Measurements from ENCODE around the gene ARPC2.
"Not testable (repeated sequence)": the region's sequence is repeated elsewhere in the genome, so short reads cannot be mapped to it uniquely, and the experiment has no call there.

The ARPC2 gene

DNA sequence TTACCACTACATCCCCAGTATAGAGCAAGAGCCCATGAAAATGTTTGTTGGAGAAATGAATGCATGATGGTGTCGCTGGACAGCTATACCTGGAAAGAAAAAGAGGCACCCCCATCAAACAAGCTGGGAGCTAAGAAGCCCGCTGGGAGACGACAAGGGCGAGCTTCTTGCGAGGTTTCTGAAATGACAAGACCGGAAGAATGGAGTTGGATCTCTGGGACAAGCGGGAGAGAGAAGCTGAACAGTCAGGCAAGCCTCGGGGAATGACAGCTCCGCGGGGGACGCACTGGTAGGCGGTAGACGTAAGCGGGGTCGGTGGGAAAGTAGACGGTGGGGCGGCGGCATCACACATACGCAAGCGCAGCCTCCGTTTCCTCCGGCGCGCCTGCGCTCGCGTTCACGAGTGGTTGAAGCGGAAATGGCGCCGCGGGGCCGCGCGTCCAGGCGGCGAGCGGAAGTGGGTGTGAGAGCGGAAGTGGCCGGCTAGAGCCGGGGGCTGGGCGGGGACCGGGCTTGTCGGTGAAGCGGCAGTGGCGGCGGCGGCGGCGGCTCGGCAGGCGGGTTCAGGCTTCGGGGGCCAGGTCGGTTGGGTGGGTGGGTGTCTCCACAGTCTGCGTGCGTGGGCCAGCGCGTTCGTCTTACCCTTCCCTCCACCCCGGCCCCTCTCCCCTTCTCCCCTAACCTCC lies at the start of gene ARPC2:
Gene ARPC2, plus strand, starts transcription at position 516 of the 686 bp plus-strand sequence. CDS start 282 bp downstream, outside the sequence.
- peak; percentile 90 for DNase-seq

DNA sequence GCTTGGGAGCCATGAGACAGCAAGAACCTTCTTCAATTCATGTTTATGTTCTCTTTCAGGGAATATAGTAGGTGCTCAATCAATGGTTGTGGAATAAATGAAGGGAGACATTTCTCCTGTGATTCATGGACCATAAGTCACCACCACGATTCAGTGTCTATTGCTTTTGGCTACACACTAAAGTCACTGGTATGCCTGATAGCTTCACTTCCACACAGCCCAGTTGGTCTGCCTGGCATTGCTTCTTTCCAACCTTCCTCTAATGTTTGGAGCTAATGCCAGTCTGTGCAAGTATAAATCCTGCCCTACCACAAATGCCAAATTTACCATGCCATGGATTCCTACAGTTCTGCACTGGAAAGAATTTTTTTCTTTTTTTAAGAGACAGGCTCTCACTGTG lies 49.0 kb upstream of the ARPC2 start:
- DNase-seq = no peak

DNA sequence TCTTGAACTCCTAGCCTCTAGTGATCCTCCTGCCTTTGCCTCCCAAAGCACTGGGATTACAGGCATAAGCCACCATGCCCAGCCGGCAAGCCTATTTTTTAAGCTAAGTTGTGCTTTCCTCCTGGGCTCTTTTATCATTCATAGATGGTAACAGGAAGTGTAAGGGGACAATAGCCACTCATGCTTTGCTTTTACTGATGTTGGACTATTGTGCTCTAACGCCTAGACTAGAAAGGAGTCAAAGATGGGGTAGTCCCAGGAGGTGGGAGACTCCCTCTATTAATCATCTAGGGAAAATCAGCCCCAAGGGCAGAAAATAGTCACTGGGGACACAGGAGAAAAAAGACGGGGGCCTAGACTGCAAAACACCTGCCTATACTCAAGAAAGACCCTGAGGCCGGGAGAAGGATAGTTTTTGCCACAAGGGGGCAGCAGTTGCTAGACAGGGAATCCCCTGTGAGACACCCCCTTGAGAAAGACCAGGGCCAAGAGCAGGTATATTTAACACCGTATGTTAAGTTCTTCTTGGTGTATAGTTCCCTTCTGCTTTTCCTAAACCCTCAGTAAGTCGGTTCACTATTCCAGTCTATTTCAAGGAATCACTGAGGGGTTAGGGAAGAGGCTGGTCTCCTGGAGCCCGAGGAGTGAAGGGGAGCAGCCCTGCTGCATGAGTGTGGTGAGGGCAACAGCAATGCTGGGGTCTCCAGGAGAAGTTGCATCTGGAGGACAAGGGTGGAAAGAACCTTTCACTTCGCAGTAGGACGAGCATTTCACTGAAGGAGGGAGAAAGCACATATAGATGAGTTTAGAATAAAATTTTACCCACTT lies 48.1 kb upstream of the ARPC2 start:
- DNase-seq = no peak

DNA sequence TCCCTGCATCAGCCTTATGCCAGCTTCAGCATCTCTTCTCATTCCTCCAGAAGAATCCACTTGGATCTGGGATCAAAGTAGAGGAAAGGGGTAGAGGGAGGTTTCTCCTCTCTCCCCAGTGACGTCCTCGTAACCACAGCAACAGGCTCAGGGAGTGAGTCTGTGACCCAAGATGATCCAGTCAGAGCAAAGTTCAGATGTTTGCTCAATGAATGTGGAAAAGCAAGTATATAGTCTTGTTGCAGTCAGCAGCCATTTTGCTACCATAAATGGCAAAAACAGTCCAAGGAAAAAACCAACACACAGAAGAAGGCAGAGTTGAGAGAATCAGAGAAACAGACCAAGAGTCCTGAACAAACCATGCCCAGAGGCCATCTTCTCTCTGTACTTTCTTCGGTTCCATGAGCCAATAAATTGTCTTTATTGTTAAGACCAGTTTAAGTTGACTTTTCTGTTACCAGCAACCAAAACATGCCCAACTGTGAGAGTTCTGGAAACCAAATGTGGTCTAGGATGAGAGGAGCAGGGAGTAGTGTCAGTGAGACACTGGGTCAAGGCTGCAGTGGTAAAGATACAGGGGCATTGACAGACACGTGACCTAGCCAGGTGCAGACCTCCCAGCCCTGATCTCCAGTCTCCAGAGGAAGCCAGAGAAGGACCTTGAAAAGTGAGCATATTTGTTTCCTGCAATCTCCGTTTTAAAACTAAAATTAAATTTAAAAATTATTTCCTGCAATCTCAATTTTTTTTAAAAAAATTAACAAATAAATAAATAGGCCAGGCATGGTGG lies 47.0 kb upstream of the ARPC2 start:
- DNase-seq = no peak

DNA sequence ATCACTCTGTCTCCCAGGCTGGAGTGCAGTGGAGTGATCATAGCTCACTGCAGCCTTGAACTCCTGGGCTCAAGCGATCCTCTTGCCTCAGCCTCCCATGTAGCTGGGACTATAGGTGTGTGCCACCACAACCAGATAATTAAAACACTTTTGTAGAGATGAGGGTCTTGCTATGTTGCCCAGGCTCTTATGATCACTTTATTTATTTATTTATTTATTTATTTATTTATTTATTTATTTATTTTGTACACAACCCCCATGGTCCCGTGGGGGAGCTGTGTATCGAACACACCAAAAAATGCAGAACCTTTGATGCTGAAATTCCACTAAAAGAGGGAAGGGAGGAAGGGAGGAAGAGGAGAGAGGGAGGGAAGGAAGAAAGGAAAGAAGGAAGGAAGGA lies 45.2 kb upstream of the ARPC2 start:
- not testable (repeated sequence) for DNase-seq

DNA sequence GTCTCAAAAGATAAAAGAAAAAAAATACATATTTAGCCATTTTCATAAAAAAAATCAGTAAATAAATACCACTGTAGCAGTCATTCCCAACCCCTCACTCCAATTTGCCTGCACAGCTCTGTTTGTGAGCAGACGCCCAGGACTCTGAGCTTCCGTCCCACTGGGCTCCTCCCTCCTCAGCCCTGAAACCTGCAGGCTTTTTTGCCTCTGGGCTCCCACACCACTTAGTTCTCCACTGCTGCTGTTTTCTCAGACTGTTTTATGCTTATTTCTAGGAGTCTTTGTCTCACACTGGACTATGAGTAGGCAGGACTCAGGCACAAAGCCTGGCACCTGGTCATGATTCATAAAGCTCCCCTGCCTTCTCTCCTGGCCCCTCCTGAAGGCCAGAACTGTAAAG lies 44.1 kb upstream of the ARPC2 start:
- no peak for DNase-seq

DNA sequence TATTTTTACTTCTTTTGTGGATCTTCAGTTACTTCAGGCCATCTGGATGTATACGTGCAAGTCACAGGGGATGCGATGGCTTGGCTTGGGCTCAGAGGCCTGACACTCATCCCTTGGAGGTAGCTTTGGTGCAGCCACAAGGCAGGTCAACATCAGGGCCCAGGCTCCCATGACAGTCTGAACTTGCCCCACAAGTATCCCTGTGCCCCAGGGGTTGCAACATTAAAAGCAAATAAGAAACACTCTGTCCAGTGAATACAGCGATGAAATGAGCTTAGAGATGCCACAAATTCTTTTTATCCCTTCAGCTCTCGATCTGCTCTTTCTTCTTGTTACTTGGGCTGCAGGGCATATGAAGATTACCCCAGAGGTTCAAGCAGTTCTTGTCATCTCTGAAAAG lies 37.2 kb upstream of the ARPC2 start:
- DNase-seq = no peak

DNA sequence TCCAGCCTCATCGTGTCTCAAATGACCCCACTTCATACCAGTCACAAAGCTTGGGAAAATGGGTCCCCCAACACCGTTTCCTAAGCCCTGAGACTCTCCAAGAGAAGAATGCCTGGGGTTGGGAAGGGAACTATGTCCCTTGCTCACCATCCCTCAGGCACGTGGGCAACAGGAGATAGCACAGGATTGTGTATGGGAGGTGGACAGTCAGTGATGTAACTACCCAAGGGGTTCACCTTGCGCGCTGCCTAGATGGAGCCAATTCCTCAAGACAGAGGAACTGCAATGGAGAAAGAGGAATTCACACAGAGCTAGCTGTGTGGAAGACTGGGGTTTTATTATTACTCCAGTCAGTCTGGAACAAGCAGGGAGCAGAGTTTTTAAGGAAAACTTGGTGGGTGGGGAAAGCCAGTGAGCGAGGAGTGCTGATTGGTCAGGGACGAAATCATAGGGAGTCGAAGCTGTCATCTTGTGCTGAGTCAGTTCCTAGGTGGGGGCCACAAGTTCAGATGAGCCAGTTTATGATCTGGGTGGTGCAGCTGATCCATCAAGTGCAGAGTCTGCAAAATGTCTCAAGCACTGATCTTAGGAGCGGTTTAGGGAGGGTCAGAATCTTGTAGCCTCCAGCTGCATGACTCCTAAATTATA lies 36.4 kb upstream of the ARPC2 start:
- DNase-seq = no peak

DNA sequence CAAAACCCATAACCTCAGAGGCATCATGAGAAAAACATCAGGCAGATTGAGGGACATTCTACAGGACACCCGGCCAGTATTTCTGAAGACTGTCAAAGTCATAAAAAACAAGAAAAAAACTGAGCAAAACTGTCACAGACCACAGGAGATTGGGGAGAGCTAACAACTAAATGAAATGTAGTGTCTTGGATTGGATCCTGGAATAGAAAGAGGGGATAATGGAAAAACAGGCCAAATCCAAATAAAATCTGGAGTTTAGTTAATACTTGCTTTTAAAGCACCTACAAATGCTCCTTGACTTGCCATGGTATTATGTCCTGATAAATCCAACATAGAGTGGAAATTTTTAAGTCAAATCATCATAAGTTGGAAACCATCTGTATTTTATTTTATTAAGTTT lies 32.7 kb upstream of the ARPC2 start:
- no peak for DNase-seq

DNA sequence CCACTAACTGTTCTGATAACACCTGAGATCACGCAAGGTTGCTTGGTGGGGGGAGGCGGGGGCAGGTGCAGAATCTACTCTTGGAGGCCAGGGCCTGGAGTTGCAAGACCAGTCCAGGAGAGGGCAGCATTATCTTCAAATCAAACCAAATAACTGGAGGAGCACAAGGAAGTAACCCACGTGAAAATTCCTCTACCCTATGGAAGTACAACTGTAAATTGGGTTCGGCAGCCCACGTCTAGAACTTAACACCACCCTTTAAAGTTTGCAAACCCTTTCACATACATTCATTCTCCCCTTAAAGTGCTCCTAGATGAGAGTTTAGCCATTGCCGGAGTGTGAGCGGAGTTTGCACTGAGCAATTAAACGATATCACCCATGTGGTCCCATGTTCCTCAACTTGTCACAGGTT lies 30.6 kb upstream of the ARPC2 start:
- DNase-seq = peak; percentile 82

DNA sequence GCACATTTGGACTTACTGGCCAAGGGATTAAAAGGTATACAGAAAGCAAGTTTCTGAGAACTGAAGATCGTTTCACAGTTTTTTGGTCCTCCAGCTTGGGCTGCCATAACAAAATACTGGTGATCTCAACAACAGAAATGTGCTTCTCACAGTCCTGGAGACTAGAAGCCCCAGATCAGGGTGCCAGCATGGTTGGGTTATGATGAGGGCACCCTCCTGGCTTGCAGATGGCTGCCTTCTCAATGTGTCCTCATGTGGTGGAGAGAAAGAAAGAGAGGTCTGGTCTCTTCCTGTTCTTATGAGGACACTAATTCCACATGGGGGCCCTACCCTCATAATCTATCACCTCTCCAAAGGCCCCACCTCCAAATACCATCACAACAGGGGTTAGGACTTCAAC lies 30.1 kb upstream of the ARPC2 start:
- DNase-seq = no peak

DNA sequence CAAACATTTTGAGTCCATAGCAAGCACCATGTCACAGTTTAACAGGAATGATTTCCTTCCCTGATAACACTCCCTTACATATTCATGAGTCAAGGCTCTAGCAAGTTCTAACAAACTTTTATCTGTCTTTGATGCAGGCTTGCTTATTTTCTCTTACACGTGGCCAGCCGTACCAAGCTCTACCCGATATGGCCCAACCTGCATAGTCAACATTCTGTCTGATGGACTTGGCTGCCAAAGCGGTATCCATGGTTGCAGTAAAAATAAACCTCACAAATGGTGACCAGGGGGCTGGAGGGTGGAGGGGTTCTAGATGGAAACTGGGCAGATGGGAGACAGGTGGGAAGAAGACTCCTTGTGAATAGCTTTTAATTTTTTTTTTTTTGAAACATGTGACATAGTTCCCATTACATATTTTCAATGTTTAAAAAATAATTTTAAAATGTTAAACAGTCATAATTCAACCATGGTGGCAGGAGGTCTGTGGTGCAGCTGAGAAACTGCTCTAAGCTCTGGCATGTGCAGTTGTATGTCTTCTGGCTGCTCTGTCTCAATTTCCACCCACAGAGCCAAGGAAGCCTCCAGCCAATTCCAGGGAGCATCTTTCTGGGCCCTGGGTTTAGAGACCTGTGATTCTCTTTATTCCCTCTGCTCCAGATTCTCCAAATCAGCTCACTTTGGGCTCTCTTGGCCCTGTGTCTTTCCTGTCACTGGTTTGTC lies 29.5 kb upstream of the ARPC2 start:
- no peak for DNase-seq

DNA sequence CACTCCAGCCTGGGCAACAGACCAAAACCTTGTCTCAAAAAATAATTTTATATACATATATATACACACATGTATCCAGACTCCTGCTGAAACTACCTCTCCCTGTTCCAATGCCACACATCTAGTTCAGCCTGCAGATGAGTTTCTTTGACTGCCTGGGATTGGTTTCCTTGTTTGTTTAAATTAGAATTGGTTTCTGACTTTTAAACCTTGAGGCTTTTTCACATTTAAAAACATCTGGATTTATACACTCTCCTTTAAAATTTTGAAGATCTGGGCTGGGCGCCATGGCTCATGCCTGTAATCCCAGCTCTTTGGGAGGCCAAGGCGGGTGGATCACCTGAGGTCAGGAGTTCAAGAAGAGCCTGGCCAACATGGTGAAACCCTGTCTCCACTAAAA lies 28.5 kb upstream of the ARPC2 start:
- no peak for DNase-seq

DNA sequence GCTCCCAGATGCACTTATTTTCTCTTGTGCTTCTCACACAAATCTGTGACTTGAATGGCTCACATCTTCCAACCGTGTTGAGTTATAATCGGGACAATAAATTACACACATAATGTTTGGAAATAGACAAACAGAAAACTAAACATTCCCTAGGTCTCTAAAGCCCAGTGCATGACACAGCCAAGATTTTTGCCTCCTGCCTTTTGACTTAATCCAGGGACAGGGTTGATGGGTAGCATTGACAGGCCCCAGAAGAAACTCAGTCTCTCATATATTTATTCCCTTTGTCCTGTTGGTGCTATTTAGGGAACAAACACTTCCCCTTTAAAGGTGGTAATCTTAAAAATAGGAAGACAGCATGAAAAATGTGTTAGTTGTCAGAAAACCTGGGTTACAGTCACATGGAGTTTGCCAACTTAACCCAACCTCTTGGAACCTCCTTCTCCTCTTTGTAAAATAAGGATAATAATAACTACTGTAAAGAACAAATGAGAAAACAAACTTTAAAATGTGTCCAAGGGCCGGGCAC lies 24.0 kb upstream of the ARPC2 start:
- peak; percentile 57 for DNase-seq

DNA sequence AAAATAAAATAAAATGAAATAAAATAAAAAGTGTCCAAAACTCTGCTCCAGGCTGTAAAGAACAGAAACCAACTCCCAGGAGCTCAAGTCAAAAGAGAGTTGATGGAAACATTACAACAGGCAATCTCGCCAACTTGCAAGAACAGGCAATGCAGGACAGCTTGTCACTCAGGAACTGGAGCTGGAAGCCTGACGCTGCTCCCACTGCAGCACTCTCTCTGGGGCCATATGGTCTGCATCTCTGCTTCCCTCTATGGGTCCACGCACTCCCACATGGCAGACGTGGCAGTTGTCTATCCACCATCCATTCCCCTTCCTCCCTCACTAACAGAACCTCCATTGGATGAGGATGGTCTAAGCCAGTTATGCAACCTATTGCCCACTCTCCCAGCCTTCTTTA lies 23.3 kb upstream of the ARPC2 start:
- DNase-seq = no peak

DNA sequence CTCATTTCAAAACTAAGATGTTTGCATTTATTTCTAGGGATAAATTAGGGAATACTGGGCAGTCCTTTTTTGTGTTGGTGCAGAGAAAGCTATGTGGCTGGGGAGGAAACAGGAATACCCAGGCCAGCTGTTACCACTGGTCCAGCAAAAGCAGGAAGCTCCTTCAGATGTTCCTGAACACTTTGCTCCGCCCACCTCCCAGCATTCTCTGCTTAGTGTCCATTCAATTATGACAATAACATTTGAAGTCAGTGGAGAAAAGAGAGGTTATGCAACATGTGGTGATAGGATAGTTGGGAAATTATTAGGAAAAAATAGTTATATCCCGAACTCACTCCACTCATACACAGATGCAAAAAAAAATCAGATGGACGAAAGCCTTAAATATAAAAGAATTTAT lies 22.1 kb upstream of the ARPC2 start:
- DNase-seq = no peak

DNA sequence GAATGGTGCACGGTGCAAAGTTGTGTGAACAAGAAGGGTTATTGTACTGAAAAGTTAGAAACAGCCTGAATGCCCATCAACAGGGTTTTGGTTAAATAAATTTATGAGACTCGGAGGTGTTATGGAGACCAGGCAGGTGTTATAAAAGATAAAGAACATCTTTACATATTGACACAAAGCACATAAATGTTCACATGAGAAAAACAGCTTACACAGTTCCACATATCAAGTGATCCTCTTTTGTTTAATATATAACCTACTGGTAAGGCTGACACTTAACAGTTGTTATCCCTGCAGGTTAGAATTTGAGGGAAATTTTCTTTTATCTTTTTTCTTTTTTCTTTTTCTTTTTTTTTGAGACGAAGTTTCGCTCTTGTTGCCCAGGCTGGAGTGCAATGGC lies 20.0 kb upstream of the ARPC2 start:
- no peak for DNase-seq

DNA sequence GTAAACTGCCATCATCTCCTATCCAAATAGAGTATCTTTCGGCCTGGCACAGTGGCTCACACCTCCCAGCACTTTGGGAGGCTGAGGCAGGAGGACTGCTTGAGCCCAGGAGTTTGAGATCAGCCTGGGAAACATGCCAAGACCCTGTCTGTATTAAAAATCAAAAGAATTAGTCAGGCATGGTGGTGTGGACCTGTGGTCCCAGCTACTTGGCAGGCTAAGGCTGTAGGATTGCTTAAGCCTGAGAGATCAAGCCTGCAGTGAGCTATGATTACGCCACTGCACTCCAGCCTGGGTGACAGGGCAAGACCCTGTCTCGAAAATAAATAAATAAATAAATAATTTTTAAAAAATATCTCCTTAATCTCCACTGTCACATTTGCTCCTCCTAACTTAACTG lies 14.7 kb upstream of the ARPC2 start:
- DNase-seq = no peak

DNA sequence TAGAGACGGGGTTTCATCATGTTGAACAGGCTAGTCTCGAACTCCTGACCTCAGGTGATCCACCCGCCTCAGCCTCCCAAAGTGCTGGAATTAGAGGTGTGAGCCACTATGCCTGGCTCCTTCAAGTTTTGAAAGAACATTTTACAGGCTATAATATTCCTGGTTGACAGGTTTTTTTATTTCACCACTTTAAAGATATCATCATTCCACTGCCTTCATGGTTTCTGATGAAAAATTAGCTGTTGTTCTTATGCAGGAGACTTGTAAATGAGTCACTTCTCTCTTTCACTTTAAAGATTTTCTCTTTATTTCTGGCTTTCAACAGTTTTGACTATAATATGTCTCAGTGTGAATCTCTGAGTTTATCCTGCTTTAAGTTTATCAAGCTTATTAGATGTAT lies 7.9 kb upstream of the ARPC2 start:
- DNase-seq = no peak

DNA sequence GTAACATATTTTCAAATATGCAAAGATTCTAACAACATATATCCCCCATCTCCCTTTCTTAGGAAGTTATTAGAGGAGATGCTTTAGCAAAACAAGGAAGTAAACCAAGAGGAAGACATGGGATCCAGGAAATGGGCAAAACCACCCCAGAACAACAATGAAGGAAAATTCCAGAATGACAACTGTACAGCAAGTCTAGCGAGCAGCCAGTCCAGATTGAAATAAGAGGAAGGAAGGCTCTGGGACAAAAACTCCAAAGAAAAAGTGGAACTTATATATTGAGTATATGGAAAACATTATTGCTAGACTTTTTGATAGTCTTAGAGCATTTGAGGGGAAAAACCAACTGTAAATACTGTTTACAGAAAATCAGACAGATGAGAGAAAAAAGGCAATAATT lies 2.9 kb upstream of the ARPC2 start:
- no peak for DNase-seq

DNA sequence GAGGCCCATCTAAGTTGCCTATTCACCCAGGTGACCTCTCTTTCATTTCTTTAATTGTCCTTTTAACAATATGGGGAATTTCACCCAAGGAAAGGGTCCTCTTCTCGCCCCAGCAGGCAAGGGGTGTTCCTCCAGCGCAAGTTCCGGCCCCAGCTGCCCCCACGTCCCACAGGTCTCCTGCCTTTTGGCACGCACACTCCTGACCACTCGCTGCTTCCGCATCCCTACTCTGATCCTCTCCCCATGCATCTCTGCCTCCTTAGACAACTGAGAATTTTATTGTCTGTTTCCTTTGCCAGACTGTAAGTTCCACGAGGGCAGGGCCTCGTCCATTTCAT lies 684 bp upstream of the ARPC2 start:
- no peak for DNase-seq
